Left renal cortex interstitium (tissue), 4 donors: ENCODE results near the gene RNASE12. TPM values are rescaled to one million over a fixed set of nuclear protein-coding genes. Genes with fewer than 3 reads are reported as not detected.
"Not testable (repeated sequence)": the region's sequence is repeated elsewhere in the genome, so short reads cannot be mapped to it uniquely, and the experiment has no call there.

Source experiments
- DNase-seq, 4 donors: peaks; one replicate each; pipeline ENCODE4 v3.0.0-alpha.2; 2013; ENCODE audit warnings: low read depth in 4 of 4, low spot score in 2 of 4, missing footprints in 1 of 4
- polyA plus RNA-seq, 4 donors: library from polyadenylated mRNA; unstranded; fragments of 120-200 nt; gene quantifications; one replicate each; pipeline ENCODE4 v1.2.1, GENCODE V29; 2013; ENCODE audit not compliant: insufficient read length in 4 of 4

RNASE12 gene
- polyA plus RNA-seq, result not detected

DNA sequence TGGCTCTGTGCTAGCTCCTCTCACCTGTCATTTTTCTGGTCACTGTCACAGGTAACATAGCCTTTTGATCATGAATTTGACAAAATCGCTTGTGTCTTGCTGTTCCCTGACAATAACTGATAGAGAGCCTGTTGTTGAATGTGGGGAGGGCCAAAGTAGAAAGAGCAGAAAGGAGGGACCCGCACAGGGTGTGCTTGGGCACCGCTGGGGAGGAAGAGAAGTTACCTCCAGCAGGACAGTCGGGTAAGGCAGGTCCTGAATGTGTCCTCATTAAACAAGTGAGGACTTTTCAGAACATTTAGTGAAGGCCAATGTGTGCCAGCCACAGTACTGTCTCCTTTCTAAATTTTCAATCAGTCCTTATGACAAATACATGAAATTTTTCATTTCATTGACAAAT is at the start of gene RNASE12:
Gene RNASE12 (minus strand): TSS at position 142 of the 400 bp plus-strand sequence. CDS start 653 bp downstream, outside the sequence.
- DNase-seq, result no peak

DNA sequence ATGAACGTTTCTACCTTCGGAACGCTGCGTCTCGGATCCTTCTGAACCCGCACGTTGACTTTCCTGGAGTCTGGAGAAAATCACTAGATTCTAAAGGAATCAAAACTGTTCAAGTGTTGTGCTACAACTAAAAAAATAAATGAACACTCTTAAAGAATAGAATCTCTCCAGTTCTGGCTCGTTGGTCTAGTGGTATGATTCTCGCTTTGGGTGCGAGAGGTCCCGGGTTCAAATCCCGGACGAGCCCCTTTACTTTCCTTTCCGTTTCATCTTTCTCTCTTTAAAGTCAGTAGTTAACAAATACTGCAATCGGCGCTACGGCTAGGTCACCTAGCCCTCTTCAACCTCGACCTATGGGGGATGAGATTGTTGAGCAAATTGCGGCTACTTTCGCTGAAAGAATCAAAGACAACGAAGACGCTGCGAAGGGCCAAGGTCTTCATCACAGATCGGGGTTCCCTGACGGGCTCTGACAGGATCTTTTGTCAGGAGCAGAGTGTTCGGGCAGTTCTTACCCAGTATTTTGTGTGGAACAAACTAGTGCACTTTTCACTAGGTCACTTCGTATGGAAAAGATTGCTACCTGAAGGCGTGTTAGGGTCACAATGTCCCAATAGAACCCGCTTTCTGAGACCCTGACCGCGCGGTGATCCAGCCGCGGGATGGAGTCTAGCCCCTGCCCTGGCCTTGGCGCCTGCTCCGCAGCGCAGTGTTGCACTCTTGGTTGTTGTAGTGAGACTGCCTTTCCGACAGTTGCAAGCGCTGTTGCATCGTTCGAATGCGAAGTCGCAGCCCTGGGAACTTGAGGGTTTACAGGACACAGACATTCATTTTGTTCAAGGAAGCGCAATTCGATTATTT is 41.9 kb upstream of the RNASE12 start:
- DNase-seq, result no peak

GRCh38 chr14:20632448-20632830 is 41.3 kb upstream of the RNASE12 start:
- DNase-seq, result no peak

DNA sequence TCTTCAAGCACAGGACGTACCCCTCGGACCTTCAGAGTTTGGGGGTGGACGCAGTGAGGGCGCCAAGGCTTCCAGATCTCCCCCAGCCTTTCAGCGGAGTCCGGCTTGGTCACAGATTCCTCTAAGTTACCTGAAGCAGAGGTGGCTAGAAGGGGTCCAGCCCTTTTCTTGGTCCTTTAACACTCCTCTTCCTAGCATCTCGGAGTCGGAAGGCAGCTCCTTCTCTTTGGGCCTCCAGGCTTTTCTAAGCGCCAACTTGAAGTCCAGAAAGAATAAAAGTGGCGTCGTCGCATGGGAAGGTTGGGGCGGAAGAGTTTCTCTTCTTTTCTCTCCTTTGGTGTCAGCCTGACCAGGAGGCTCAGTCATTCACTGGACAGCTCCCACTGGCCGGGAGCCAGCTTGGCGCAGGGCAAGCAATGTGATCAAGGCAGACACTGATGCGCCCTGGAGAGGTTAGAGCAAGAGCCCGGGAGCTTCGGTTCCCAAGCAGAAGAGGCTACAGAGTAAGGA is 40.8 kb upstream of the RNASE12 start:
- no peak for DNase-seq

GRCh38 chr14:20631023-20631879 is 40.1 kb upstream of the RNASE12 start:
- DNase-seq, result no peak

DNA sequence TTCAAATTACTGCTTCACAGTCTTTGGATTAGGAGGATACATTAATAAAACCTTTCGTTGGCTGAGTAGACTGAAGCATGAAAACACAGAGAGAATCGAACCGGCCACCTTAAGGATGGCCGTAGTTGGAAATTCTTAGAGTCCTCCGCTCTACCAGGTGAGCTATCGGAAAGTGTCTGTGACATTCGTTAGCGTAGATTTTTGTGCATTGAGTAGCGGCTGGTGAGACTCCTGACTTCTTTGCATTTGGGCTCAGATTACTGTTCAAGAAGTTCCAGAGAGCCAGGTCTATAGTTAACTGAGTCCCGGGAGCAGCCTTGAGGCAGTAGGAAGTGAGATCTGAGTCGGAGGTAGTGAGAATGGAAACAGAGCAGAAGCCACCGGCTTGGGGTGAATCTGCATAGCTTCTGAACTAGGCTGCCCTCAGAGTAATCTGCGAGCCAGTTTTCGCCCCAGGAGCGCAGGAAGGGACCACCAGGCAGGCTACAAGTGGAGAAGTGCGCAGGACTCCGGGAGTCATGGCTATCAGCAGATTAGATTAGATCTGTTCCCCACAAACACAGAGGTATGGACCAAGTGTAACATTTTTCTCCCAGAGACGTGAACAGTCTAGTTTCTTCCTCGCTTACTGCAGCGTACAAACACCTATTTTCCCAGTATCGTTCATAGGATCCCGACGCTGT is 39.3 kb upstream of the RNASE12 start:
- DNase-seq, result no peak

DNA sequence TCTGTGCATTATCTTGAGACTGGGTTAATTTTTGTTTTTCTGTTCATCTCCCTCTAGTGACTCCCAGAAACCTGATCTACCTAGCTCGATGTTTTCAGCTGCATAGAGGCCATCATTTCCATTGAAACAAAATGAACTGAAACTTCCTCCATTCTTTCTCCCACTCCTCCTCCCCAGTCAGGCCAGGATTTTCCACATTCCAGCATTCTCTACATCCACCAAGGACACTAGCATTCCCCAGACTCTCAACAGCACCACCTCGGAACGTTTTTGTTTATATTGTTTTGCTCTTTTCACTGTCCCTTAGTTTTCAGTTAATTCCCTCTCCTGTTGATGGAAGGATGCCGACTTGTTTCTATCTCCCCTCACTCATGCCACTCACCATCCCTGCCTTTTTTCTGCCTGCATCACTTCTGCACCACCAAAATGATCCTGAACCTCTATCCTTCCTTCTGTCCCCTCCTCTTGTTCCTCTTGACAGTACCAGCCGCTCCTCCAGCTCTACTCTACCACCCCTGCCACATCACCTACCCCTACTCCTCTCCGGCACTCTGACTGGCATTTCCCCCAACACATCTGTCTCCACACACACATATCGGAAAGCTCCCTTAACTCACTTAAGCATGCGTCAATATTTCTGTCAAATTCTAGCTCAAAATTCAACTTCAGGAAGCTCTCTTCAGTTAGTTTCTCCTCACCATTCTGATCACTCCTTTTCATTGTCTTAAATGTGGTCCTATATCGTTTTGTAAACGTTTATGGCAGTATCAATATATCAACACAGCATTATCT is 37.1 kb upstream of the RNASE12 start:
- DNase-seq, result no peak

DNA sequence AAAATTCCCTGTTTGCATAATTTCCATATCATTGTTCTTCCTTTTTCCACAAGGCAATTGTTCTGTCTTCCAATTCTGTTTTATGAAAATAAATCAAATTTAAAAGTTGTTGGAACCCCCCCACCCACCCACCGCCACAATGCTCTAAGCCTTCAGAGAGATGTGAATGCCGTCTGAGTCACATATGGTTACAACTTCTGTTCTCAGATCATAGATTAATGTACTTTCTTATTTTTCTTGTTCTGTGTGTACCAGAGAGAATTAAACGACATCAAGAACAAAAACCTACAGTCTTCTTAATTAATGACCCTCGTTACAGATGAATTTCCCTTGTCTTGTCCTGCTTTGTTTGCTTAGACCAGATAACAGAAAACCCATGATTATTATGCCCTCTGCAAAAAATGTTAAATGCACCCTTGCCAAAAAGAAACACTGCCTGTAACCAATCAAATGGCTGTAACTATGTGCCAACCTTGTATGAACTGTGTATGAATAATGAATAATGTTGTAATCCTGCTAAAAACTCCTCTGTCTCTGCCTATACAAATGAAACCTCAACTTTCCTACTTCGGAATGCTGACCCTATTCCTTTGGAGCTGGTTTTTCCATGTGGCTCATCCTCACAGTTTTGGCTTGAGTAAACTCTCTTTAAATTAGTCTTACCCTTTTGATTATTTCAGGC is 36.3 kb upstream of the RNASE12 start:
- no peak for DNase-seq

- DNase-seq, result no peak
Observed at GRCh38 chr14:20626274-20626673, 35.1 kb upstream of the RNASE12 start.

GRCh38 chr14:20624495-20625070 is 33.4 kb upstream of the RNASE12 start:
- no peak for DNase-seq

GRCh38 chr14:20623798-20624197 is 32.6 kb upstream of the RNASE12 start:
- DNase-seq, result no peak

- DNase-seq, result no peak
Observed at GRCh38 chr14:20622816-20623291, 31.7 kb upstream of the RNASE12 start.

- DNase-seq, result no peak
Observed at GRCh38 chr14:20620798-20621478, 29.8 kb upstream of the RNASE12 start.

GRCh38 chr14:20619688-20620087 is 28.5 kb upstream of the RNASE12 start:
- not testable (repeated sequence) for DNase-seq

DNA sequence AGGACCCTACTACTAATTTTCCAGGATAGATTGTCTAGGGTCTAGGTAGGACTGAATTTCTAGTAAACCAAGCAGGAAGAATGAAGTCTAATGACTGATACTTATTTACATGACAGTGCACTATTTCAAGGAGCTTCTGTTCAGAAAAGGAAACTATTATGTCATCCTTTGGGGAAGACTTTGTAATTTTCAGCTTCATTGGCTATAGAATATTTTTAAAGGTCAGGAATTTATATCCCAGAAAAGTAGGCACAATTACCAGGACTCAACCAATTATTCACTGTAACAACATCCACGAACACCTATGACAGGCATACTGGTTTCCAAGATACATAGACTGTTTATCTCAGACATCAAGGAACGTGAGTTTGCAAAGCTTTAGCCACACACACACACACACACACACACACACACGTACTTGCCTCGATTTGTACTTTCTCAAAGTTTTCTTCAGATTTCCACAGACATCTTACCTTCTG is 27.1 kb upstream of the RNASE12 start:
- no peak for DNase-seq

GRCh38 chr14:20617138-20618003 is 26.2 kb upstream of the RNASE12 start:
- DNase-seq, result no peak

GRCh38 chr14:20615996-20616395 is 24.8 kb upstream of the RNASE12 start:
- DNase-seq, result no peak
